DND-41 (cell line): ENCODE data around the gene MYBPC1.

ENCODE experiments used
- ATAC-seq: fragments of 200-7000 bp; cut with Tn5 transposase; 3 replicates; pipeline ENCODE4 v1.9.1; 2021; ENCODE audit warnings: low read depth; ENCODE audit not compliant: insufficient read depth
- DNase-seq: peaks from one replicate; pipeline ENCODE4 v3.0.0-alpha.2; 2020
- H2AFZ ChIP-seq: 2 replicates; pipeline ENCODE4 v1.6.0; 2012; ENCODE audit warnings: low read depth, low read length
- H3K27ac ChIP-seq: 2 replicates; pipeline ENCODE4 v1.5.1; 2012; ENCODE audit warnings: low read length, inconsistent platforms
- H3K27me3 ChIP-seq: fragments of 200-600 bp; sonication (generic); 2 replicates; pipeline ENCODE4 v1.6.0; 2012; ENCODE audit warnings: low read length, mild to moderate bottlenecking, inconsistent platforms; ENCODE audit not compliant: insufficient read depth, poor library complexity
- H3K36me3 ChIP-seq: 2 replicates; pipeline ENCODE4 v1.5.1; 2012; ENCODE audit warnings: low read length, inconsistent platforms; ENCODE audit not compliant: insufficient read depth
- H3K4me1 ChIP-seq: 2 replicates; pipeline ENCODE4 v1.5.1; 2012; ENCODE audit warnings: mild to moderate bottlenecking, low read length; ENCODE audit not compliant: insufficient read depth
- H3K4me2 ChIP-seq: 2 replicates; pipeline ENCODE4 v1.6.0; 2012; ENCODE audit warnings: mild to moderate bottlenecking, moderate library complexity, low read length, inconsistent platforms; ENCODE audit not compliant: insufficient read depth
- H3K4me3 ChIP-seq, 2 experiments: fragments of 200-600 bp in 1 of 2; shearing (Covaris generic) in 1 of 2; 2 replicates each; pipeline ENCODE4 v1.5.1; 2012 to 2016; ENCODE audit warnings: inconsistent platforms in 2 of 2, low read length in 2 of 2, mild to moderate bottlenecking in 2 of 2, low read depth in 1 of 2, moderate library complexity in 1 of 2
- H3K79me2 ChIP-seq: 2 replicates; pipeline ENCODE4 v1.6.0; 2012; ENCODE audit warnings: low read length, inconsistent platforms; ENCODE audit not compliant: insufficient read depth
- H3K9ac ChIP-seq: 2 replicates; pipeline ENCODE4 v1.6.0; 2012; ENCODE audit warnings: low read depth, mild to moderate bottlenecking, inconsistent platforms, low read length, moderate library complexity
- H3K9me3 ChIP-seq: 2 replicates; pipeline ENCODE4 v1.5.1; 2012; ENCODE audit warnings: low read length, moderate library complexity, mild to moderate bottlenecking, inconsistent platforms; ENCODE audit not compliant: insufficient read depth, severe bottlenecking
- H4K20me1 ChIP-seq: 2 replicates; pipeline ENCODE4 v1.6.0; 2012; ENCODE audit warnings: low read length; ENCODE audit not compliant: insufficient read depth
- EZH2 ChIP-seq: IDR thresholded peaks from 3 replicates; pipeline ENCODE4 v1.6.1; 2012; ENCODE audit warnings: borderline replicate concordance, low read depth, mild to moderate bottlenecking, moderate library complexity, low read length, inconsistent platforms; ENCODE audit not compliant: severe bottlenecking
- TF ChIP-seq, protein P1 (sequence below): IDR thresholded peaks from 2 replicates; pipeline ENCODE4 v1.5.1; 2012; ENCODE audit warnings: borderline replicate concordance, low read length, moderate library complexity, mild to moderate bottlenecking; ENCODE audit not compliant: poor library complexity, severe bottlenecking; ENCODE audit errors: extremely low read depth

The MYBPC1 gene

DNA sequence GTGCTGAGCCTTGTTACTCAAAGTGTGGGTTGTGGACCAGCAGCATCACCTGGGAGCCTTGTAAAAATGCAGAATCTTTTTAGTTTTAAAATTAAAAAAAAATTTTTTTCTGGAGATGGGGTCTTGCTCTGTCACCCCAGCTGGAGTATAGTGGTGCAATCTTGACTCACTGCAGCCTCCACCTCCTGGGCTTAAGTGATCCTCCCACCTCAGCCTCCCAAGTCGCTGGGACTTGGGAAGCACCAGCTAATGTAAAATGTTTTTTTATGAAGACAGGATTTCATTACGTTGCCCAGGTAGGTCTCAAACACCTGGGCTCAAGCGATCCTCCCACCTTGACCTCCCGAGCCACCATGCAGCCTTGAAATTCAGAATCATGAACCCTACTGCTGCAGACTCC is 14.4 kb downstream of the MYBPC1 start:
- TF ChIP-seq, protein P1, sequence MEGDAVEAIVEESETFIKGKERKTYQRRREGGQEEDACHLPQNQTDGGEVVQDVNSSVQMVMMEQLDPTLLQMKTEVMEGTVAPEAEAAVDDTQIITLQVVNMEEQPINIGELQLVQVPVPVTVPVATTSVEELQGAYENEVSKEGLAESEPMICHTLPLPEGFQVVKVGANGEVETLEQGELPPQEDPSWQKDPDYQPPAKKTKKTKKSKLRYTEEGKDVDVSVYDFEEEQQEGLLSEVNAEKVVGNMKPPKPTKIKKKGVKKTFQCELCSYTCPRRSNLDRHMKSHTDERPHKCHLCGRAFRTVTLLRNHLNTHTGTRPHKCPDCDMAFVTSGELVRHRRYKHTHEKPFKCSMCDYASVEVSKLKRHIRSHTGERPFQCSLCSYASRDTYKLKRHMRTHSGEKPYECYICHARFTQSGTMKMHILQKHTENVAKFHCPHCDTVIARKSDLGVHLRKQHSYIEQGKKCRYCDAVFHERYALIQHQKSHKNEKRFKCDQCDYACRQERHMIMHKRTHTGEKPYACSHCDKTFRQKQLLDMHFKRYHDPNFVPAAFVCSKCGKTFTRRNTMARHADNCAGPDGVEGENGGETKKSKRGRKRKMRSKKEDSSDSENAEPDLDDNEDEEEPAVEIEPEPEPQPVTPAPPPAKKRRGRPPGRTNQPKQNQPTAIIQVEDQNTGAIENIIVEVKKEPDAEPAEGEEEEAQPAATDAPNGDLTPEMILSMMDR, result no peak
- H3K9me3 ChIP-seq, result no peaks in the 10 kb centered on the region
- H3K36me3 ChIP-seq, result no peaks in the 10 kb centered on the region
- no peak overlapping the region for H3K9ac ChIP-seq
- no peak overlapping the region for H3K4me3 ChIP-seq
- no peak for DNase-seq
- no peaks in the 10 kb centered on the region for H3K4me1 ChIP-seq
- peaks cover 4% of the 10 kb centered on the region for H3K27me3 ChIP-seq
- no peak overlapping the region for H3K4me2 ChIP-seq
- no peaks in the 10 kb centered on the region for H4K20me1 ChIP-seq
- H3K79me2 ChIP-seq, result no peaks in the 10 kb centered on the region
- no peak overlapping the region for H3K27ac ChIP-seq
- no peak for ATAC-seq
- H2AFZ ChIP-seq, result no peak overlapping the region

- Histone ChIP-seq H2AFZ (no peak overlapping the region), H3K27ac (no peak overlapping the region), H4K20me1 (no peaks in the 10 kb centered on the region), H3K9me3 (no peaks in the 10 kb centered on the region), H3K4me2 (no peak overlapping the region), H3K27me3 (no peaks in the 10 kb centered on the region), H3K36me3 (no peaks in the 10 kb centered on the region), H3K79me2 (no peaks in the 10 kb centered on the region), H3K4me1 (no peaks in the 10 kb centered on the region), H3K4me3 (no peak overlapping the region), H3K9ac (no peak overlapping the region)
- DNase-seq (no peak), ATAC-seq (no peak)
- TF ChIP-seq, protein P1, result no peak
- no peak for TF ChIP-seq EZH2
Measured at GRCh38 chr12:101612160-101612916, 17.6 kb downstream of the MYBPC1 start.

GRCh38 chr12:101616027-101616494 is 21.3 kb downstream of the MYBPC1 start:
- no peaks in the 10 kb centered on the region for H3K36me3 ChIP-seq
- H3K79me2 ChIP-seq, result no peaks in the 10 kb centered on the region
- DNase-seq (no peak), ATAC-seq (no peak)
- peaks cover 3% of the 10 kb centered on the region for H3K27me3 ChIP-seq
- no peak overlapping the region for H2AFZ ChIP-seq
- H3K4me3 ChIP-seq, result no peak overlapping the region
- H3K4me2 ChIP-seq, result no peak overlapping the region
- no peak for TF ChIP-seq EZH2
- TF ChIP-seq, protein P1, result no peak
- no peak overlapping the region for H3K27ac ChIP-seq
- H4K20me1 ChIP-seq, result no peaks in the 10 kb centered on the region
- H3K9ac ChIP-seq, result no peak overlapping the region
- H3K9me3 ChIP-seq, result no peaks in the 10 kb centered on the region
- H3K4me1 ChIP-seq, result no peaks in the 10 kb centered on the region
